Type B pancreatic cell (in vitro differentiated cells): ENCODE data around the gene MBD3. TPM values are rescaled to one million over a fixed set of nuclear protein-coding genes. Genes with fewer than 3 reads are reported as not detected.

Source experiments
- DNase-seq: peaks from one replicate; pipeline ENCODE4 v3.0.0; 2021; ENCODE audit warnings: mixed read lengths; ENCODE audit not compliant: unreplicated experiment; ENCODE audit errors: extremely low spot score
- H3K27ac Mint-ChIP-seq: 2 replicates; pipeline ENCODE4 v1.8.0; 2021; ENCODE audit warnings: mild to moderate bottlenecking, mixed read lengths
- H3K27me3 Mint-ChIP-seq: 2 replicates; pipeline ENCODE4 v1.8.0; 2021; ENCODE audit warnings: mixed read lengths
- H3K36me3 Mint-ChIP-seq: 2 replicates; pipeline ENCODE4 v1.8.0; 2021; ENCODE audit warnings: mixed read lengths
- H3K4me1 Mint-ChIP-seq: one replicate; pipeline ENCODE4 v1.8.0; 2021; ENCODE audit warnings: mixed read lengths; ENCODE audit not compliant: unreplicated experiment
- H3K4me3 Mint-ChIP-seq: 2 replicates; pipeline ENCODE4 v1.8.0; 2021; ENCODE audit warnings: mild to moderate bottlenecking, mixed read lengths
- H3K9me3 Mint-ChIP-seq: 2 replicates; pipeline ENCODE4 v1.8.0; 2021; ENCODE audit warnings: mixed read lengths
- total RNA-seq: library from RNA; stranded (reverse); gene quantifications from 2 replicates; pipeline ENCODE4 v1.2.1, GENCODE V29; 2021; ENCODE audit warnings: low replicate concordance
- TF ChIP-seq, protein P1 (sequence below): fragments of 200-600 bp; sonication (generic); conservative IDR thresholded peaks from 2 replicates; pipeline ENCODE4 v1.5.0; 2021; ENCODE audit warnings: antibody characterized with exemption, mild to moderate bottlenecking

MBD3 gene
- total RNA-seq, 1 donor from 2014 or later: 110 TPM

DNA sequence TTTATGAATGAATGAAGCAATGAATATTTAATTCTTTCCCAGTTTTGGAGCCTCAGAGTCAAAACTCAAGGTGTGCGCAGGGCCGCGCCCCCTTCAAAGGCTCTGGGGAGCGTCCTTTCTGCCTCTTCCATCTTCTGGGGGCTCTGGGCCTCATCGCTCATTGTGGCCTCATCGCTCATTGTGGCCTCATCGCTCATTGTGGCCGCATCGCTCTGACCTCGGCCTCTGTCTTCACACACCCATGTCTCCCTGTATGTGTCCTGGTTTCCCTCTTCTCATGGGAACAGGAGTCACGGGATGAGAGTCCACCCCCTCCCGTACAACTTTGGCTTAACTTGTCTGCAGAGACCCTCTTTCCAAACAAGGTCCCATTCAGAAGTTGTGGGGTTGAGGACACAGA, 21.3 kb downstream of the MBD3 start:
- peaks cover 11% of the 10 kb centered on the region for H3K4me1 Mint-ChIP-seq
- DNase-seq: no peak
- H3K36me3 Mint-ChIP-seq: no peaks in the 10 kb centered on the region
- peak overlapping the region; percentile 28 for H3K4me3 Mint-ChIP-seq
- no peaks in the 10 kb centered on the region for H3K9me3 Mint-ChIP-seq
- no peak overlapping the region for H3K27ac Mint-ChIP-seq
- TF ChIP-seq, protein P1, sequence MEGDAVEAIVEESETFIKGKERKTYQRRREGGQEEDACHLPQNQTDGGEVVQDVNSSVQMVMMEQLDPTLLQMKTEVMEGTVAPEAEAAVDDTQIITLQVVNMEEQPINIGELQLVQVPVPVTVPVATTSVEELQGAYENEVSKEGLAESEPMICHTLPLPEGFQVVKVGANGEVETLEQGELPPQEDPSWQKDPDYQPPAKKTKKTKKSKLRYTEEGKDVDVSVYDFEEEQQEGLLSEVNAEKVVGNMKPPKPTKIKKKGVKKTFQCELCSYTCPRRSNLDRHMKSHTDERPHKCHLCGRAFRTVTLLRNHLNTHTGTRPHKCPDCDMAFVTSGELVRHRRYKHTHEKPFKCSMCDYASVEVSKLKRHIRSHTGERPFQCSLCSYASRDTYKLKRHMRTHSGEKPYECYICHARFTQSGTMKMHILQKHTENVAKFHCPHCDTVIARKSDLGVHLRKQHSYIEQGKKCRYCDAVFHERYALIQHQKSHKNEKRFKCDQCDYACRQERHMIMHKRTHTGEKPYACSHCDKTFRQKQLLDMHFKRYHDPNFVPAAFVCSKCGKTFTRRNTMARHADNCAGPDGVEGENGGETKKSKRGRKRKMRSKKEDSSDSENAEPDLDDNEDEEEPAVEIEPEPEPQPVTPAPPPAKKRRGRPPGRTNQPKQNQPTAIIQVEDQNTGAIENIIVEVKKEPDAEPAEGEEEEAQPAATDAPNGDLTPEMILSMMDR: no peak
- peaks cover 10% of the 10 kb centered on the region for H3K27me3 Mint-ChIP-seq

GRCh38 chr19:1570836-1571235, 21.8 kb downstream of the MBD3 start:
- Mint-ChIP-seq H3K4me3 (peak overlapping the region; percentile 85), H3K4me1 (peaks cover 11% of the 10 kb centered on the region), H3K36me3 (no peaks in the 10 kb centered on the region), H3K27ac (peak overlapping the region; percentile 86), H3K27me3 (peaks cover 10% of the 10 kb centered on the region), H3K9me3 (no peaks in the 10 kb centered on the region)
- DNase-seq: no peak
- TF ChIP-seq, protein P1: no peak

- peak overlapping the region; percentile 86 for H3K27ac Mint-ChIP-seq
- peak overlapping the region; percentile 85 for H3K4me3 Mint-ChIP-seq
- peaks cover 10% of the 10 kb centered on the region for H3K27me3 Mint-ChIP-seq
- TF ChIP-seq, protein P1: no peak
- DNase-seq: no peak
- no peaks in the 10 kb centered on the region for H3K9me3 Mint-ChIP-seq
- H3K4me1 Mint-ChIP-seq: peaks cover 11% of the 10 kb centered on the region
- H3K36me3 Mint-ChIP-seq: no peaks in the 10 kb centered on the region
Observed at GRCh38 chr19:1569997-1570396, 22.7 kb downstream of the MBD3 start.

- Mint-ChIP-seq H3K27ac (peak within 1 kb of the TSS; percentile 86), H3K4me1 (peaks cover 10% of the 10 kb centered on the region)
Observed at GRCh38 chr19:1568320-1569019, 24.2 kb downstream of the MBD3 start, which contains the start of gene MEX3D. Gene MEX3D, minus strand, starts transcription at chr19:1568325. Its CDS starts 267 bp downstream, at chr19:1568058.

GRCh38 chr19:1567848-1568227, 24.8 kb downstream of the MBD3 start:
- Mint-ChIP-seq H3K27ac (no peak overlapping the region), H3K36me3 (peaks cover 4% of the 10 kb centered on the region), H3K4me3 (no peak overlapping the region), H3K9me3 (no peaks in the 10 kb centered on the region), H3K27me3 (peaks cover 10% of the 10 kb centered on the region), H3K4me1 (peaks cover 11% of the 10 kb centered on the region)
- DNase-seq: no peak
- TF ChIP-seq, protein P1: no peak

More at GRCh38 chr19:1568320-1569019, 24.2 kb downstream of the MBD3 start, which contains the start of gene MEX3D:
- Mint-ChIP-seq H3K36me3 (peaks cover 4% of the 10 kb centered on the region), H3K27me3 (peaks cover 10% of the 10 kb centered on the region), H3K9me3 (no peaks in the 10 kb centered on the region), H3K4me3 (peak within 1 kb of the TSS; percentile 85)
- TF ChIP-seq, protein P1: no peak
- DNase-seq: peak; percentile 83
